ENCODE results near the gene CAPN10.

GRCh38 chr2:240615820-240616547, 29.4 kb downstream of the CAPN10 start:
- no peak for TF ChIP-seq EZH2phosphoT487 (IDR thresholded peaks at IDR 0.05; ENCODE audit: insufficient read depth, low read depth)
- no peak for TF ChIP-seq EZH2 (IDR thresholded peaks at IDR 0.05; ENCODE audit: insufficient read depth, poor library complexity, severe bottlenecking)

Measured in GM23248 (cell line).